ENCODE results near the gene NME1. TPM values are rescaled to one million over a fixed set of nuclear protein-coding genes. Genes with fewer than 3 reads are reported as not detected.
"Not testable (repeated sequence)": the region's sequence is repeated elsewhere in the genome, so short reads cannot be mapped to it uniquely, and the experiment has no call there.

Gene NME1
- total RNA-seq, 2 donors from 2014 or later, result 37.1 to 168 TPM

GRCh38 chr17:51119415-51120356 lies 33.7 kb upstream of the NME1 start:
- intact Hi-C loops (cut with DNase I), result no loop called here
- Histone ChIP-seq H3K36me3 (no peaks in the 10 kb centered on the region), H3K9ac (ENCODE audit: low read depth in 2 of 2, low read length in 2 of 2) (peak overlapping the region; percentile 93 to 99), H3K9me3 (no peaks in the 10 kb centered on the region), H3K4me1 (peaks cover 3% of the 10 kb centered on the region), H3K27ac (peak overlapping the region; percentile 98), H3K4me3 (peak overlapping the region; percentile 77), H3K27me3 (no peaks in the 10 kb centered on the region)
- TF ChIP-seq CTCF (IDR thresholded peaks at IDR 0.05), result no peak
- DNase-seq, result peak; percentile 58

GRCh38 chr17:51120357-51120738 lies 33.0 kb upstream of the NME1 start:
- DNase-seq, result peak; percentile 56
- peak overlapping the region; percentile 98 for H3K27ac ChIP-seq
- no peaks in the 10 kb centered on the region for H3K27me3 ChIP-seq
- H3K9ac ChIP-seq (ENCODE audit: low read depth in 2 of 2, low read length in 2 of 2), result peak overlapping the region; percentile 93 to 99
- no peaks in the 10 kb centered on the region for H3K36me3 ChIP-seq
- H3K4me1 ChIP-seq, result peaks cover 3% of the 10 kb centered on the region
- intact Hi-C loops (cut with DNase I), result no loop called here
- H3K9me3 ChIP-seq, result no peaks in the 10 kb centered on the region
- no peak for TF ChIP-seq CTCF (IDR thresholded peaks at IDR 0.05)
- peak overlapping the region; percentile 77 for H3K4me3 ChIP-seq

- Histone ChIP-seq H3K4me1 (peaks cover 3% of the 10 kb centered on the region), H3K4me3 (peak within 1 kb of the TSS; percentile 77)
Measured at GRCh38 chr17:51120739-51121619, 32.4 kb upstream of the NME1 start, which contains the start of gene SPAG9. SPAG9 (minus strand) TSS chr17:51120868; CDS start chr17:51120656, 212 bp downstream.

GRCh38 chr17:51121620-51122472 lies 31.5 kb upstream of the NME1 start:
- Histone ChIP-seq H3K9me3 (no peaks in the 10 kb centered on the region), H3K27ac (peak overlapping the region; percentile 98), H3K4me3 (peak overlapping the region; percentile 33), H3K27me3 (no peaks in the 10 kb centered on the region), H3K36me3 (no peaks in the 10 kb centered on the region), H3K9ac (ENCODE audit: low read depth in 2 of 2, low read length in 2 of 2) (peak overlapping the region in 1 of 2 donors; percentile 96), H3K4me1 (peaks cover 3% of the 10 kb centered on the region)
- intact Hi-C loops (cut with DNase I), result no loop called here
- peak; percentile 93 for DNase-seq
- no peak for TF ChIP-seq CTCF (IDR thresholded peaks at IDR 0.05)

More at GRCh38 chr17:51120739-51121619, 32.4 kb upstream of the NME1 start, which contains the start of gene SPAG9:
- Histone ChIP-seq H3K9ac (ENCODE audit: low read depth in 2 of 2, low read length in 2 of 2) (peak within 1 kb of the TSS; percentile 96 to 99), H3K9me3 (no peaks in the 10 kb centered on the region), H3K27ac (peak within 1 kb of the TSS; percentile 98), H3K27me3 (no peaks in the 10 kb centered on the region), H3K36me3 (no peaks in the 10 kb centered on the region)
- intact Hi-C loops (cut with DNase I), result no loop called here
- peak; percentile 96 for DNase-seq
- TF ChIP-seq CTCF (IDR thresholded peaks at IDR 0.05), result no peak

DNA sequence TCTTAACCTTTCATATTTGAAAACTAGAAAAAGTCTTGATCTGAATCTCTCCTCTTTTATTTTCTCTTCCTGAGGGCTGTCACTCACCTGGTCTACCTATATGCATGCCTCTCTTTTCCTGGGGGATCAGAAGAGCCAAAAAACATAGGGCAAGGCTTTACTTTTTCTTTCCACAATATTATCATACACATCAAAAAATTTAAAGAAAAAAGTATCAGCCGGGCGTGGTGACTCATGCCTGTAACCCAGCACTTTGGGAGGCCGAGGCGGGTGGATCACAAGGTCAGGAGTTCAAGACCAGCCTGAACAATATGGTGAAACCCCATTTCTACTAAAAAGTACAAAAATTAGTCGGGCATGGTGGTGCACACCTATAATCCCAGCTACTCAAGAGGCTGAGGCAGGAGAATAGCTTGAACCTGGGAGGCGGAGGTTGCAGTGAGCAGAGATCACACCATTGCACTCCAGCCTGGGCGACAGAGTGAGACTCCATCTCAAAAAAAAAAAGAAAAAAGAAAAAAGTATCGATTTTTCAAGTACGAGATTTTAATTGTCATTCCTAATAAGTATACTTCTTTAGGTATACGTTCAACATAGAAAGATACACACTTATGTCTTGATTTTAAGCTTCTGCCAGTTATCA lies 30.8 kb upstream of the NME1 start:
- intact Hi-C loops (cut with DNase I); H3K9me3 ChIP-seq; H3K4me1 ChIP-seq; H3K27me3 ChIP-seq; H3K4me3 ChIP-seq; DNase-seq; H3K36me3 ChIP-seq: not testable (repeated sequence)
- peak overlapping the region; percentile 98 for H3K27ac ChIP-seq
- peak overlapping the region in 1 of 2 donors; percentile 96 for H3K9ac ChIP-seq (ENCODE audit: low read depth in 2 of 2, low read length in 2 of 2)

Measured in colonic mucosa (tissue), 4 donors.